Measurements from ENCODE around the gene TOR3A. TPM values are rescaled to one million over a fixed set of nuclear protein-coding genes. Genes with fewer than 3 reads are reported as not detected.
A peak's percentile ranks its signal among the peaks of the same experiment; 100 is the strongest.

TOR3A gene
- total and polyA plus RNA-seq, 2 of the 8 experiments (the other 6 are each of a cell fraction or from before 2014, with no cell fraction given): 15.3 to 21.4 TPM

DNA sequence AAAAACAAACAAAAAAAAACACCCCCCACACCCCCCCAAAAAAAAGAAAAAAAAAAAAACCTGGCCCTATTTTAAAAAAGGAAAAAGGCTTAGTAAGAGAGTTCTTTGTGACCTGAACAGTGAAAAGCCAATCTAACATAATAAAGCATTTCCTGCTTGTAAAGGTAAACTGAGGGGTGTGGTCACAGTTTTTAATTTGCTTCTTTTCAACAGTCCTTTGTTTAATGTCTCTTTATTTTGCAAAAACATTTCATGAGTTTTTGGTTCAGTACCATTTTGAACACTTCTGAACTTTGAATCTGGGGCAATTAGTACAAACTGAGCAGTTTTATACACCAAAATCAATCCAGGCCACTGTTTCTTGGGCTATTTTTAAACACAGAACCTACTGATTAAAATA is 37.6 kb downstream of the TOR3A start:
- H2AFZ ChIP-seq (ENCODE audit: low read length): no peak overlapping the region
- H2BK5ac ChIP-seq (ENCODE audit: low read depth, low read length): 0 out of 2 replicates have a peak overlapping the region, but pooled peaks have one; percentile 50
- no peaks in the 10 kb centered on the region for H3K23me2 ChIP-seq (ENCODE audit: low read depth, low read length)
- no peak overlapping the region for H2AK5ac ChIP-seq (ENCODE audit: low read depth, low read length)
- no peak overlapping the region for H3K18ac ChIP-seq (ENCODE audit: extremely low read depth, low read length)
- H3K79me1 ChIP-seq (ENCODE audit: low read depth, low read length): no peaks in the 10 kb centered on the region
- no peak overlapping the region for H2BK15ac ChIP-seq (ENCODE audit: low read length)
- CTCF ChIA-PET (ENCODE audit: partially characterized antibody): interaction anchor here (0.8 to 4.7 kb wide), 9 partner anchors 8 to 249 kb away, joined by 3 to 34 read pairs (median 5); no protein-coding TSS in a partner anchor
- H3K14ac ChIP-seq (ENCODE audit: insufficient read length): no peak overlapping the region
- peaks cover 0 to 1% of the 10 kb centered on the region in 2 experiments for H4K20me1 ChIP-seq (replicated peaks in 1 of 2; ENCODE audit: control insufficient read depth in 1 of 2, insufficient read depth in 2 of 2, low read length in 2 of 2)
- no peak overlapping the region for H3K4me2 ChIP-seq (ENCODE audit: insufficient read depth in 1 of 2, low read depth in 2 of 2, low read length in 2 of 2)
- H3K56ac ChIP-seq (replicated peaks; ENCODE audit: insufficient read length, low read depth, low read length): no peak overlapping the region
- POLR2A ChIA-PET (ENCODE audit: partially characterized antibody): interaction anchor here (2.5 kb wide), 1 partner anchor 38 kb away, joined by 9 read pairs; the partner anchor contains the start of gene TOR3A
- no peak overlapping the region for H2BK12ac ChIP-seq (ENCODE audit: low read depth, low read length)
- H4K5ac ChIP-seq (ENCODE audit: insufficient read length, low read depth, low read length): peak overlapping the region; percentile 72
- no peak overlapping the region for H3K9ac ChIP-seq (replicated peaks in 1 of 4; ENCODE audit: extremely low read depth in 1 of 4, low read depth in 3 of 4, low read length in 3 of 4)
- no peak overlapping the region for H4K91ac ChIP-seq (replicated peaks; ENCODE audit: insufficient read length, low read length)
- H3K23ac ChIP-seq (ENCODE audit: insufficient read length): no peak overlapping the region
- peaks cover 0 to 24% (median 8%) of the 10 kb centered on the region in 4 experiments; a peak in 4 of 8 replicates for H3K36me3 ChIP-seq (ENCODE audit: control insufficient read depth in 2 of 4, insufficient read depth in 4 of 4, low read length in 3 of 4)
- H2BK120ac ChIP-seq (replicated peaks; ENCODE audit: low read depth, low read length): no peak overlapping the region
- no peak overlapping the region for H3K4ac ChIP-seq (replicated peaks; ENCODE audit: insufficient read length, low read depth, low read length)
- no peaks in the 10 kb centered on the region for H3K9me3 ChIP-seq (ENCODE audit: insufficient read depth in 2 of 2, low read depth in 1 of 2, low read length in 1 of 2)
- H2BK20ac ChIP-seq (ENCODE audit: low read length): no peak overlapping the region
- DNase-seq (ENCODE audit: low read depth in 1 of 2, low spot score in 2 of 2) (no peak), FAIRE-seq (no peak)
- no peak overlapping the region for H4K8ac ChIP-seq (ENCODE audit: extremely low read depth, insufficient read depth, low read length)
- no peak overlapping the region for H3K27ac ChIP-seq (ENCODE audit: low read depth, low read length)
- H3K4me3 ChIP-seq (ENCODE audit: extremely low read depth in 1 of 4, insufficient read depth in 2 of 4, low read depth in 3 of 4, low read length in 4 of 4): no peak overlapping the region
- no peaks in the 10 kb centered on the region for H3K79me2 ChIP-seq (ENCODE audit: control insufficient read depth in 1 of 2, insufficient read depth in 2 of 2, low read length in 2 of 2)
- H3K4me1 ChIP-seq (replicated peaks in 1 of 4; ENCODE audit: control insufficient read depth in 3 of 4, insufficient read depth in 4 of 4, low read length in 3 of 4): peaks cover 0 to 2% (median 0%) of the 10 kb centered on the region in 4 experiments; a peak in 2 of 7 replicates
- no peaks in the 10 kb centered on the region for H3K27me3 ChIP-seq (replicated peaks in 1 of 4; ENCODE audit: control insufficient read depth in 3 of 4, extremely low read depth in 1 of 4, insufficient read depth in 3 of 4, low read length in 3 of 4)
- TF ChIP-seq RBBP5 (IDR thresholded peaks at IDR 0.05; ENCODE audit: borderline replicate concordance, low read depth, low read length) (no peak), PHF8 (conservative IDR thresholded peaks at IDR 0.05; ENCODE audit: low read depth, low read length) (no peak), NANOG (IDR thresholded peaks at IDR 0.05; ENCODE audit: insufficient read depth, low read depth, low read length, poor library complexity, severe bottlenecking) (no peak), JUN (IDR thresholded peaks at IDR 0.05; ENCODE audit: low read depth, low read length) (no peak), RFX5 (IDR thresholded peaks at IDR 0.05; ENCODE audit: borderline replicate concordance, low read depth, low read length) (no peak), BACH1 (IDR thresholded peaks at IDR 0.05; ENCODE audit: low read length) (no peak), CTBP2 (IDR thresholded peaks at IDR 0.05; ENCODE audit: borderline replicate concordance, insufficient read depth, insufficient read length, low read length) (no peak), SAP30 (IDR thresholded peaks at IDR 0.05; ENCODE audit: insufficient read depth, insufficient replicate concordance, low read length) (no peak), CHD2 (IDR thresholded peaks at IDR 0.05; ENCODE audit: low read length) (no peak), RNF2 (IDR thresholded peaks at IDR 0.05; ENCODE audit: borderline replicate concordance, low read depth, low read length, missing control alignments, poor library complexity, severe bottlenecking) (no peak), ASH2L (IDR thresholded peaks at IDR 0.05; ENCODE audit: low read length) (no peak), TAF1 (IDR thresholded peaks at IDR 0.05; ENCODE audit: low read depth, low read length) (no peak), CBX5 (IDR thresholded peaks at IDR 0.05; ENCODE audit: low read depth, low read length) (no peak), MAFK (IDR thresholded peaks at IDR 0.05; ENCODE audit: low read depth, low read length) (no peak), CHD1 (IDR thresholded peaks at IDR 0.05; ENCODE audit: low read depth, low read length) (no peak)

Data from H1 (cell line).